HepG2 (cell line): ENCODE results near the gene MAB21L4. TPM values are rescaled to one million over a fixed set of nuclear protein-coding genes. Genes with fewer than 3 reads are reported as not detected.

ENCODE experiments used
- GLI4 ChIP-seq: sonication (generic); formaldehyde crosslinking; IDR thresholded peaks from 2 replicates; pipeline ENCODE4 v1.5.1; 2020; ENCODE audit warnings: missing genetic modification reagents, mild to moderate bottlenecking, moderate library complexity, borderline replicate concordance
- HDAC1 ChIP-seq: sonication (generic); formaldehyde crosslinking; IDR thresholded peaks from 2 replicates; pipeline ENCODE4 v1.5.1; 2020; ENCODE audit warnings: mild to moderate bottlenecking, missing genetic modification reagents
- KLF16 ChIP-seq, 2 experiments: sonication (generic) in 1 of 2; formaldehyde crosslinking in 1 of 2; IDR thresholded peaks; 2 replicates each; pipeline versions ENCODE4 v1.6.1 to v1.8.0; 2016 to 2023; ENCODE audit warnings: missing genetic modification reagents in 2 of 2, missing compliant biosample characterization in 1 of 2
- NFE2L1 ChIP-seq: sonication (generic); formaldehyde crosslinking; IDR thresholded peaks from 2 replicates; pipeline ENCODE4 v1.4.0; 2020; ENCODE audit warnings: missing genetic modification reagents, mild to moderate bottlenecking, borderline replicate concordance
- PHB2 ChIP-seq: fragments of 450-650 bp; IDR thresholded peaks from 2 replicates; pipeline ENCODE4 v1.6.1; 2018; ENCODE audit not compliant: partially characterized antibody
- REL ChIP-seq: sonication (generic); formaldehyde crosslinking; conservative IDR thresholded peaks from 2 replicates; pipeline ENCODE4 v1.8.0; 2022; ENCODE audit warnings: mild to moderate bottlenecking, missing genetic modification reagents, moderate library complexity
- TSC22D2 ChIP-seq: sonication (generic); formaldehyde crosslinking; IDR thresholded peaks from 2 replicates; pipeline ENCODE4 v1.5.1; 2020; ENCODE audit warnings: missing genetic modification reagents, mild to moderate bottlenecking, borderline replicate concordance
- ZNF256 ChIP-seq: sonication (generic); formaldehyde crosslinking; conservative IDR thresholded peaks from 2 replicates; pipeline ENCODE4 v1.4.0; 2020; ENCODE audit warnings: missing genetic modification reagents
- ZNF296 ChIP-seq: sonication (generic); formaldehyde crosslinking; conservative IDR thresholded peaks from 2 replicates; pipeline ENCODE4 v1.5.0; 2020; ENCODE audit warnings: mild to moderate bottlenecking, missing genetic modification reagents
- ZNF337 ChIP-seq: sonication (generic); formaldehyde crosslinking; IDR thresholded peaks from 2 replicates; pipeline ENCODE4 v1.5.1; 2020; ENCODE audit warnings: missing genetic modification reagents, low read depth, mild to moderate bottlenecking, borderline replicate concordance
- ZNF607 ChIP-seq: sonication (generic); formaldehyde crosslinking; IDR thresholded peaks from 2 replicates; pipeline ENCODE4 v1.5.1; 2020; ENCODE audit warnings: missing genetic modification reagents, mild to moderate bottlenecking, borderline replicate concordance
- polyA plus RNA-seq, 8 experiments: library from polyadenylated mRNA; depleted of rRNA in 3 of 8; stranded (reverse) in 7 of 8; unstranded in 1 of 8; fragments of >200 nt; fragmentation: Illumina TruSeq in 4 of 8; extraction: Trizol in 4 of 8; gene quantifications; 2 replicates each; pipeline versions ENCODE4 v1.2.1 to v1.2.3, GENCODE V29; 2011 to 2016; ENCODE audit warnings: low read depth in 4 of 8, missing spikeins in 1 of 8, mixed read lengths in 1 of 8; ENCODE audit not compliant: insufficient read depth in 1 of 8
- total RNA-seq, 5 experiments: library from RNA; depleted of rRNA; stranded (reverse); fragments of >200 nt; fragmentation: Illumina TruSeq; extraction: Trizol; gene quantifications; 2 replicates each; pipeline ENCODE4 v1.2.3, GENCODE V29; 2016; ENCODE audit warnings: low read depth in 1 of 5
- TF ChIP-seq, protein P1 (sequence below): sonication (generic); formaldehyde crosslinking; IDR thresholded peaks from 2 replicates; pipeline ENCODE4 v1.4.0; 2020; ENCODE audit warnings: low read depth, mild to moderate bottlenecking, missing genetic modification reagents
- TF ChIP-seq, protein P2 (sequence below): sonication (generic); formaldehyde crosslinking; IDR thresholded peaks from 2 replicates; pipeline ENCODE4 v1.5.1; 2020; ENCODE audit warnings: missing genetic modification reagents, mild to moderate bottlenecking, borderline replicate concordance
- TF ChIP-seq, protein P3 (sequence below): sonication (generic); formaldehyde crosslinking; IDR thresholded peaks from 2 replicates; pipeline ENCODE4 v1.4.0; 2020; ENCODE audit warnings: mild to moderate bottlenecking, missing genetic modification reagents
- TF ChIP-seq, protein P4 (sequence below): sonication (generic); formaldehyde crosslinking; IDR thresholded peaks from 2 replicates; pipeline ENCODE4 v1.5.1; 2020; ENCODE audit warnings: mild to moderate bottlenecking, missing genetic modification reagents
- TF ChIP-seq, protein P5 (sequence below): sonication (generic); formaldehyde crosslinking; IDR thresholded peaks from 2 replicates; pipeline ENCODE4 v1.5.0; 2020; ENCODE audit warnings: mild to moderate bottlenecking, missing genetic modification reagents
- TF ChIP-seq, protein P6 (sequence below): IDR thresholded peaks from 2 replicates; pipeline ENCODE4 v1.6.1; 2016; ENCODE audit warnings: missing biosample characterization, missing genetic modification reagents, low read depth

MAB21L4 gene
- total and polyA plus RNA-seq, 2 of the 13 experiments (the other 11 are each of a cell fraction or from before 2014, with no cell fraction given) = 3.0 to 14.0 TPM

DNA sequence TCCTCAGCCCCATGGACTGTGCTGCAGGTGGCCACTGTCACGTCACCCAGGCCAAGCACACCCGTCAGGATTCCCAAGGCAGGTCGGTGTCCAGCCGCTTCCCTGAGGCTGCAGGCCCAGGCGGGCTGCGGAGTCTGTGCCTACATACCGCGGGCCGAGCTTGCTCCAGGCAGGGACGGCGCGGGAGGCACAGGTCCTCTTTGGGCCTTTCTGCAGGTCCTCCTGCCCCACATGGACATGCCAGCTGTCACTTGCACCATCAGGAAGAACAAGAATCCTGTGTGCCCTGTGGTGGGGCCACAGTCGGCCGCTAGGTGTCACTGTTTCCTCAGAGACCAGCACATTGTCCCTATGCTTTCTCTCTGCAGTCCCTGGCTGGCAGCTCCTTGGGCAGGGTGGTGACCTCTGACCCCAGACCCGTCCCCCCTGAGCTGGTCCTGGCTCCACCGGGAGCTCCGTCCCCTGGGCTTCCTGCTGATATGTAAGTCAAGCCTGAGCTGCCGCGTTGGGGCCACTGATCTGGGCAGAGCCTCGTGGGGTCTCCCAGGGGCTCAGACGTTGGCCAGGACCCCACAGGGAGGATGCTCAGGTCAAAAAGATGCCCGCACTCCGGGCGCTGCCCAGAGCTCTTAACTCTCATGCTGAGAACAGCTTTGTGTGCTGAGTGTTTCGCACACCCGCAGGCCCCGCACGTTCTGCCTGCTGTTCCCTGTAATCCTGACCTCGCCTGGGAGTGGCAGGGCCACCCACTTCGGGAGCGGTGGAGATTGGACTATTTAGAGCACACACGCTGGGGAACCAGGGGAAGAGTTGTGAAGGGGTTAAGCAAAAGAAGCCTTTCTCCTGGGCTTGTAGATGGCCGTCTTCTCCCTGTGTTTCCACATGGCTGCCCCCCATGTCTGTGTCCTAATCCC, 44.6 kb downstream of the MAB21L4 start (continued):
- TF ChIP-seq, protein P1, sequence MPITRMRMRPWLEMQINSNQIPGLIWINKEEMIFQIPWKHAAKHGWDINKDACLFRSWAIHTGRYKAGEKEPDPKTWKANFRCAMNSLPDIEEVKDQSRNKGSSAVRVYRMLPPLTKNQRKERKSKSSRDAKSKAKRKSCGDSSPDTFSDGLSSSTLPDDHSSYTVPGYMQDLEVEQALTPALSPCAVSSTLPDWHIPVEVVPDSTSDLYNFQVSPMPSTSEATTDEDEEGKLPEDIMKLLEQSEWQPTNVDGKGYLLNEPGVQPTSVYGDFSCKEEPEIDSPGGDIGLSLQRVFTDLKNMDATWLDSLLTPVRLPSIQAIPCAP (CRISPR knock-in tag) = no peak
- TF ChIP-seq, protein P2, sequence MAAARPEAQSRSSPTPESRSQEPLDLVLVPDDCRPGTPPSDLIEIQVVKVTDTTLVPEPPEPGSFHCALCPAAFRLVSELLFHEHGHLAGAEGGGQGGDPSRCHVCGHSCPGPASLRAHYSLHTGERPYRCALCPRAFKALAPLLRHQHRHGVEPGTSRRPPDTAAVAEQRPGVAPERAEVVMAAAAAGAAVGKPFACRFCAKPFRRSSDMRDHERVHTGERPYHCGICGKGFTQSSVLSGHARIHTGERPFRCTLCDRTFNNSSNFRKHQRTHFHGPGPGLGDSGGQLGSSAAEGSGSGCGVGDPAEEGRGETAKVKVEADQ = no peak
- TF ChIP-seq ZNF296 = no peak
- TF ChIP-seq REL (CRISPR knock-in tag) = no peak
- no peak for TF ChIP-seq ZNF256 (CRISPR knock-in tag)
- no peak for TF ChIP-seq TSC22D2 (CRISPR knock-in tag)
- no peak for TF ChIP-seq NFE2L1 (CRISPR knock-in tag)
- peak; percentile 65 for TF ChIP-seq HDAC1 (CRISPR knock-in tag)
- TF ChIP-seq, protein P3, sequence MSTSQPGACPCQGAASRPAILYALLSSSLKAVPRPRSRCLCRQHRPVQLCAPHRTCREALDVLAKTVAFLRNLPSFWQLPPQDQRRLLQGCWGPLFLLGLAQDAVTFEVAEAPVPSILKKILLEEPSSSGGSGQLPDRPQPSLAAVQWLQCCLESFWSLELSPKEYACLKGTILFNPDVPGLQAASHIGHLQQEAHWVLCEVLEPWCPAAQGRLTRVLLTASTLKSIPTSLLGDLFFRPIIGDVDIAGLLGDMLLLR (CRISPR knock-in tag) = peak; percentile 18; the same call in 1 of the 2 replicates
- TF ChIP-seq PHB2 = no peak
- no peak for TF ChIP-seq GLI4 (CRISPR knock-in tag)
- TF ChIP-seq, protein P4, sequence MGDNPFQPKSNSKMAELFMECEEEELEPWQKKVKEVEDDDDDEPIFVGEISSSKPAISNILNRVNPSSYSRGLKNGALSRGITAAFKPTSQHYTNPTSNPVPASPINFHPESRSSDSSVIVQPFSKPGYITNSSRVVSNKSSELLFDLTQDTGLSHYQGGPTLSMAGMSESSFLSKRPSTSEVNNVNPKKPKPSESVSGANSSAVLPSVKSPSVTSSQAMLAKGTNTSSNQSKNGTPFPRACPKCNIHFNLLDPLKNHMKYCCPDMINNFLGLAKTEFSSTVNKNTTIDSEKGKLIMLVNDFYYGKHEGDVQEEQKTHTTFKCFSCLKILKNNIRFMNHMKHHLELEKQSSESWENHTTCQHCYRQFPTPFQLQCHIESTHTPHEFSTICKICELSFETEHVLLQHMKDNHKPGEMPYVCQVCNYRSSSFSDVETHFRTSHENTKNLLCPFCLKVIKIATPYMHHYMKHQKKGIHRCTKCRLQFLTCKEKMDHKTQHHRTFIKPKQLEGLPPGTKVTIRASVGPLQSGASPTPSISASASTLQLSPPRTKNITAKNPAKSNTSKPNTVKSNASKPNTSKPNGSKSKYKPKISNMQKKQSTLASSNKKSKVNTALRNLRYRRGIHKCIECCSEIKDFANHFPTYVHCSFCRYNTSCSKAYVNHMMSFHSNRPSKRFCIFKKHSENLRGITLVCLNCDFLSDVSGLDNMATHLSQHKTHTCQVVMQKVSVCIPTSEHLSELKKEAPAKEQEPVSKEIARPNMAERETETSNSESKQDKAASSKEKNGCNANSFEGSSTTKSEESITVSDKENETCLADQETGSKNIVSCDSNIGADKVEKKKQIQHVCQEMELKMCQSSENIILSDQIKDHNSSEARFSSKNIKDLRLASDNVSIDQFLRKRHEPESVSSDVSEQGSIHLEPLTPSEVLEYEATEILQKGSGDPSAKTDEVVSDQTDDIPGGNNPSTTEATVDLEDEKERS (CRISPR knock-in tag) = no peak
- no peak for TF ChIP-seq ZNF607 (CRISPR knock-in tag)
- TF ChIP-seq KLF16 (CRISPR knock-in tag; IDR thresholded peaks at IDR 0.05) = peak in 1 of 2 experiments; percentile 56; a peak in 1 of 4 replicates
- TF ChIP-seq, protein P5, sequence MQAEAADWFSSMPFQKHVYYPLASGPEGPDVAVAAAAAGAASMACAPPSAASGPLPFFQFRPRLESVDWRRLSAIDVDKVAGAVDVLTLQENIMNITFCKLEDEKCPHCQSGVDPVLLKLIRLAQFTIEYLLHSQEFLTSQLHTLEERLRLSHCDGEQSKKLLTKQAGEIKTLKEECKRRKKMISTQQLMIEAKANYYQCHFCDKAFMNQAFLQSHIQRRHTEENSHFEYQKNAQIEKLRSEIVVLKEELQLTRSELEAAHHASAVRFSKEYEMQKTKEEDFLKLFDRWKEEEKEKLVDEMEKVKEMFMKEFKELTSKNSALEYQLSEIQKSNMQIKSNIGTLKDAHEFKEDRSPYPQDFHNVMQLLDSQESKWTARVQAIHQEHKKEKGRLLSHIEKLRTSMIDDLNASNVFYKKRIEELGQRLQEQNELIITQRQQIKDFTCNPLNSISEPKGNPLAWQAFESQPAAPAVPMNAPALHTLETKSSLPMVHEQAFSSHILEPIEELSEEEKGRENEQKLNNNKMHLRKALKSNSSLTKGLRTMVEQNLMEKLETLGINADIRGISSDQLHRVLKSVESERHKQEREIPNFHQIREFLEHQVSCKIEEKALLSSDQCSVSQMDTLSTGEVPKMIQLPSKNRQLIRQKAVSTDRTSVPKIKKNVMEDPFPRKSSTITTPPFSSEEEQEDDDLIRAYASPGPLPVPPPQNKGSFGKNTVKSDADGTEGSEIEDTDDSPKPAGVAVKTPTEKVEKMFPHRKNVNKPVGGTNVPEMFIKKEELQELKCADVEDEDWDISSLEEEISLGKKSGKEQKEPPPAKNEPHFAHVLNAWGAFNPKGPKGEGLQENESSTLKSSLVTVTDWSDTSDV (CRISPR knock-in tag) = no peak
- TF ChIP-seq ZNF337 (CRISPR knock-in tag) = no peak
- TF ChIP-seq, protein P6, sequence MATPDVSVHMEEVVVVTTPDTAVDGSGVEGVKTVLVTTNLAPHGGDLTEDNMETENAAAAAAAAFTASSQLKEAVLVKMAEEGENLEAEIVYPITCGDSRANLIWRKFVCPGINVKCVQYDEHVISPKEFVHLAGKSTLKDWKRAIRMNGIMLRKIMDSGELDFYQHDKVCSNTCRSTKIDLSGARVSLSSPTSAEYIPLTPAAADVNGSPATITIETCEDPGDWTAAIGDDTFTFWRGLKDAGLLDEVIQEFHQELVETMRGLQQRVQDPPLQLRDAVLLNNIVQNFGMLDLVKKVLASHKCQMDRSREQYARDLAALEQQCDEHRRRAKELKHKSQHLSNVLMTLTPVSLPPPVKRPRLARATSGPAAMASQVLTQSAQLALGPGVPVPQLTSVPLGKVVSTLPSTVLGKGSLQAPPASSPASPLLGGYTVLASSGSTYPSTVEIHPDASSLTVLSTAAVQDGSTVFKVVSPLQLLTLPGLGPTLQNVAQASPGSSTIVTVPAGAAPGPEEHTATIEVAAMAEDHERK (CRISPR knock-in tag) = no peak
